Large intestine (tissue), 3 donors: ENCODE data around the gene HNRNPLL. TPM values are rescaled to one million over a fixed set of nuclear protein-coding genes. Genes with fewer than 3 reads are reported as not detected.
"Not testable (repeated sequence)": the region's sequence is repeated elsewhere in the genome, so short reads cannot be mapped to it uniquely, and the experiment has no call there.

Experiments used
- DNase-seq, 2 donors: peaks; one replicate each; pipeline versions ENCODE4 v3.0.0 to v3.0.0-alpha.2; 2013
- H3K27ac ChIP-seq: one replicate; pipeline ENCODE4 v1.5.1; 2013; ENCODE audit warnings: low read length
- H3K27me3 ChIP-seq: 2 replicates; pipeline ENCODE4 v1.6.1; 2013; ENCODE audit warnings: low read length; ENCODE audit not compliant: control insufficient read depth, insufficient read depth
- H3K36me3 ChIP-seq: 2 replicates; pipeline ENCODE4 v1.6.1; 2013; ENCODE audit warnings: low read length; ENCODE audit not compliant: control insufficient read depth, insufficient read depth
- H3K4me1 ChIP-seq: one replicate; pipeline ENCODE4 v1.6.1; 2013; ENCODE audit warnings: low read length; ENCODE audit not compliant: control insufficient read depth, insufficient read depth
- H3K4me3 ChIP-seq: one replicate; pipeline ENCODE4 v1.5.1; 2013; ENCODE audit warnings: low read length
- H3K9me3 ChIP-seq: one replicate; pipeline ENCODE4 v1.6.1; 2013; ENCODE audit warnings: mild to moderate bottlenecking, low read depth, low read length, moderate library complexity; ENCODE audit not compliant: control insufficient read depth
- WGBS: methylation state at CpG from one replicate; pipeline ENCODE4 v1.1.5; 2013; ENCODE audit warnings: low lambda C conversion rate; ENCODE audit not compliant: insufficient coverage; 5-methylcytosine and 5-hydroxymethylcytosine counted together
- polyA plus RNA-seq: library from polyadenylated mRNA; unstranded; fragments of 120-200 nt; gene quantifications from one replicate; pipeline ENCODE4 v1.2.1, GENCODE V29; 2013

Gene HNRNPLL
- polyA plus RNA-seq, 1 donor: 42.2 TPM

DNA sequence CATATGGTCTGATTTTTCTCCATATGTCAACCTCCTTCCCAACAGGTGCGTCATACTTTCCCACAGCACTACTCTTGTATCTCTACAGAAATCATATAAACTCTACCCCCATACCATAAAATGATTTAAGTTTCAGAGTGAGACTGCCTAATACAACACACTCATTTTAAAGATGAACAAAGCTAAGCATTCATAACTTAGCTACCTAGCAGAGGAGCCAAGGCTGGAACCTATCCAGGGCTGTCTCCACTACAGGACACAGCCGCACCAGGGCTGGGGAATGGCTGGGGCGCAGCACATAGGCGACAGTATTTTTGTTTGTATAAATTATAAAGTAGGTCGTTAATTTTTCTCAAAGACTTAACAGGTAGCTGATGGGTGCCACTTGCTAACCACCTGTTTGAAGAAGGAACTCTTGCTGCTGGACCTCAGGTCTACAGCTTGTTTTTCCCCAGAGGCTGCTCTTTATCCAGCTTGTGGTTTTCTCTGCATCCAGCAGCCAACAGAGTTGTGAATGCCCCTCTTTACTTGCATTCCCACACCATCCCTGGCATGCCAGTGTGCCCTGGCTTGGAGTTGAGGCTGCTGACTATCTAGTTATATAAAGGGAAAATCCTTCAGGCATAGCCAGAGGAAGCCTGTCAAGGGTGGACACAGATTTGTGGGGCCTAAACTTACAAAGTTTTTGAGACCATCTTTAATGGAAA is 62.0 kb downstream of the HNRNPLL start:
- Histone ChIP-seq H3K27me3 (no peaks in the 10 kb centered on the region), H3K27ac (no peak overlapping the region)

DNA sequence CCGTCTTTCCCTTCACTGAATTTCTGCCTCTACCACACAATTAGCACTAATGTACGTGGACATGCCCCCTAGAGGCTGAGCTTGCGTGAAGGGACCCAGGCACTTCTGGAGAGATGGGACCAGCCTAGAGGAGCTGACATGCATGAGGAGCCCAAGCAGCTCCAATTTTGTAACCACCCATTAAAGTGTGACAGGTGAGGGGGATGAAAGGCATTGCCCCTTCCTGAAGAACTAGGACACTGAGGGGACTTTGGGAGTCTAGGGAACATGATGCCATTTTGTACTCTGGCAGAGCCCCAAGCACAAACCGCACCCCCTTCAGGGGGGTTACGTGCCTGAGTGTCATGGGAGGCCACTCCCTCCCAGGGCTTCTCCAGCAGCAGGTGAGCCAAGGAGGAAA is 63.6 kb downstream of the HNRNPLL start:
- no peaks in the 10 kb centered on the region for H3K9me3 ChIP-seq
- peaks cover 26% of the 10 kb centered on the region for H3K4me1 ChIP-seq
- no peak overlapping the region for H3K27ac ChIP-seq
- 100% methylated on average over 1 of the region's 5 CpGs for WGBS
- no peaks in the 10 kb centered on the region for H3K36me3 ChIP-seq
- DNase-seq: no peak
- peaks cover 4% of the 10 kb centered on the region for H3K27me3 ChIP-seq
- H3K4me3 ChIP-seq: no peak overlapping the region

More for the DNA sequence above, 62.0 kb downstream of the HNRNPLL start:
- 60% methylated on average over 1 of the region's 5 CpGs for WGBS
- Histone ChIP-seq H3K36me3 (no peaks in the 10 kb centered on the region), H3K4me3 (no peak overlapping the region), H3K4me1 (peaks cover 20% of the 10 kb centered on the region), H3K9me3 (no peaks in the 10 kb centered on the region)
- no peak for DNase-seq

DNA sequence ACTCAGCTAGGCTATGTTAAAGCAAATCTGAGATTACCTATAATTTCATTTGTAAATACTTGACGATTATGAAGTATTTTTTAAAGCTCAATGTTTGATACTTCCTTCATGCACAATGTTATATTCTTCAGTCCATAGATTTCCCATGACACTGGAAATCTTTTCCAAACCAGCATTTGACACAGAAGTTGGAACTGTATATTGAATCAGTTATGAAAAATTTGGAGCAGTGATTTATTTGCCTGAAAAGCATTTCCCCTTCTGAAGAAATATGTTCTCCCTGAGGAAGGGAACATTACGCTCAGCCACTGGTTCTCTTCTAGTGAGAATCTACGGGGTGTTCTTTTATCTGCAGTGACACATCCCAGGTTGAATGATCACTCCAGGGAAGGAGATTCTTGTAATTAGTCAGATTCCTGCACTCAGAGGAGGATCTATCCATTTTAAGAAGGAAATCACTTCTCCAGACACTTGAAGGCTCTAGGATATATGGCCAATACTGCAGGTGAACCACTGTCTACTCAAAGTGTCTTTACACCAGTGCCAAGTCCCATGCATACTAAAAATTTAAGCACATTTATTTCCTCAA is 64.7 kb downstream of the HNRNPLL start:
- WGBS: 100% methylated on average over 1 of the region's 3 CpGs
- DNase-seq: no peak
- H3K9me3 ChIP-seq: no peaks in the 10 kb centered on the region
- peaks cover 26% of the 10 kb centered on the region for H3K4me1 ChIP-seq
- H3K36me3 ChIP-seq: no peaks in the 10 kb centered on the region
- H3K27me3 ChIP-seq: peaks cover 4% of the 10 kb centered on the region
- no peak overlapping the region for H3K27ac ChIP-seq
- H3K4me3 ChIP-seq: no peak overlapping the region

DNA sequence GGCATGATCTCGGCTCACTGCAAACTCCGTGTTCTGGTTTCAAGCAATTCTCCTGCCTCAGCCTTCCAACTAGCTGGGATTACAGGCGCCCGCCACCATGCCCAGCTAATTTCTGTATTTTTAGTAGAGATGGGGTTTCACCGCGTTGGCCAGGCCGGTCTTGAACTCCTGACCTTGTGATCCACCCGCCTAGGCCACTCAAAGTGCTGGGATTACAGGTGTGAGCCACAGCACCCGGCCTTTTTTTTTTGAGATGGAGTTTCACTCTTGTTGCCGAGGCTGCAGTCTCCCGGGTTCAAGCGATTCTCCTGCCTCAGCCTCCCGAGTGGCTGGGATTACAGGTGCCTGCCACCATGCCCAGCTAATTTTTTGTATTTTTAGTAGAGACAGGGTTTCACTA is 65.4 kb downstream of the HNRNPLL start:
- H3K36me3 ChIP-seq, H3K27ac ChIP-seq, H3K9me3 ChIP-seq, H3K27me3 ChIP-seq, DNase-seq, H3K4me3 ChIP-seq: not testable (repeated sequence)
- peaks cover 24% of the 10 kb centered on the region for H3K4me1 ChIP-seq
- no CpG with 5 or more reads among the region's 13 CpGs for WGBS

DNA sequence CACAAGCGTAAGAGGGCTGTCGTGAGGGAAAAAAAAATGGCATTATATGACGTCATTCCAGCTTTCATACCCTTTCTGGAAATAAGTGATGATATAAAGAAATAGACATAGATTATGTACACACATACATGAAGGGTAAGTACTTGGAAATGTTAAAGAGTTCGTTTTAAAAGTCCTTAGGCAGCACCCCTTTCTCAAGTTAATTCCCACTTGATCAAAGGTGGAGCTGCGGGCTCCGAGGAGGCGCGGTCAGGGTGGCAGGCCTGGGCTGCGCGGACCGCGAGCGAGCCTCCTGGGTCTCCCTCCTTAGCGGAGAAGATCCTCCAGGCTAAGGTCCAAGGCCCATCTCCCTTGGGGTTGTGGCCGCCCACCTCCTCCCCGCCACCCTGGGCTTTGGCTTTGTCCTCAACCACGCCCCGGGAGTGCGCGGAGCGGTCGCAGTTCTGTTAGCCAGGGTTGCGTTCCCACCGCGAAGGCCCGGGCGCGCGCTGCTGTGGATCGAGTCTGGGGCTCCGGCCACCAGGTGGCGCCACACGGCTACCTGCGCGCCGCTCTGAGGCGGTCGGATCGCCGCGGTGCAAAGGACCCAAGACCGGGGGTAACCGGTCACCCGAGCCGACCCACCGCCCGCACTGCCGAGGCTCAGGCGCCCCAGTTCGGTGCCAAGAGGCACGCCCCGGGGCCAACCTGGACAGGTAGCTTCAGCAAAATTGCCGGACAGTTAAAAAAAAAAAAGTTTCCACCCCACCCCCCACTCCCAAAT is 66.8 kb downstream of the HNRNPLL start:
- Histone ChIP-seq H3K4me1 (peaks cover 13% of the 10 kb centered on the region), H3K9me3 (no peaks in the 10 kb centered on the region), H3K4me3 (peak overlapping the region; percentile 50), H3K27me3 (peaks cover 4% of the 10 kb centered on the region), H3K36me3 (no peaks in the 10 kb centered on the region), H3K27ac (no peak overlapping the region)
- peak; percentile 60 to 79 for DNase-seq
- WGBS: no CpG with 5 or more reads among the region's 53 CpGs

DNA sequence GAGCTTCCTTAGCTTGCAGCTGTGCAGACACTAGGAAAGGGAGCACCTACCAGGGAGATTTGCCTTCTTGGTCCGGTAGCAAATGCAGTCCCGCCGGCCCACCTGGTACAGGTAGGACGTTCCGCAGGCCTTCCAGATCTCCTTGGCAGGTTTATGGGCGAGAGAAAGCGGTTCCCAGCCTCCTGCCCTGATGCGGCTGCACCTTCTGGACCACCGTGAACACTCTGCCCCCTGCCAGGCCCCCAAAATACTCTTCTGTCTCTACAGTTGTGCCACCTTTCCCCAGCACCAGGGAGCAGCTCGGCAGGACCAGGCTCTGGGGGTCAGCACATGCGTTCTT is 67.4 kb downstream of the HNRNPLL start:
- no CpG with 5 or more reads among the region's 11 CpGs for WGBS
- Histone ChIP-seq H3K27me3 (peaks cover 4% of the 10 kb centered on the region), H3K9me3 (no peaks in the 10 kb centered on the region), H3K27ac (no peak overlapping the region), H3K4me1 (peaks cover 9% of the 10 kb centered on the region), H3K4me3 (no peak overlapping the region), H3K36me3 (no peaks in the 10 kb centered on the region)
- no peak for DNase-seq

DNA sequence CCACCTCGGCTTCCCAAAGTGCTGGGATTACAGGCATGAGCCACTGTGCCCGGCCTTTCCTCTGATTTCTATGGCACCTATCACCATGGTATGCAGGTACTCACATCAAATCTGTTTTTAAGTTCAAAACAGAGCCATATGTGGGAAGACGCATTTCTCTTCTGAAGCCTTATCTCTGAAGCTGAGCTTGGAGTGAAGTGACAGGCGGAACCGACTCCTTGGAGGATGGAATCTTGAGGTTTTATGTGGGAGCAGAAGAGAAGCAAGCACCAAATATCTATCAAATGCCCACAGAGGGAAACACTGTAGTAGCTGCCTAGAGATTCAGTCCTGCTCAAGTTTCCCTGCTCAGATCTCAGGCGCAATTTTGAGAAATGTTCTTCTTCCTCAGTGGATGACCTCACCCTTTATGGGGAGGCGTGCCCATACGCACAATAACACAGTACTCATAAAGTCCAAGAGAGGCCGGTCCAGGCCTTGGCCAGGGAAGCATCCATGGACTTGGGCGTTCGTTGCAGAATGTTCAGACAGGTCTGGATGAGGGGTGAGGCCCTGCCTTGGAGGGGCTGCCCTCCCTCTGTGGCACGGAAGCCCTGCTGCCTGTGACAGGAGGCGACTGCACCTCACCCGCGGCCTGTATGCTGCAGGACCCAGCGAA is 67.9 kb downstream of the HNRNPLL start:
- Histone ChIP-seq H3K4me3 (no peak overlapping the region), H3K4me1 (peaks cover 9% of the 10 kb centered on the region), H3K27me3 (peaks cover 5% of the 10 kb centered on the region), H3K27ac (no peak overlapping the region), H3K9me3 (no peaks in the 10 kb centered on the region), H3K36me3 (no peaks in the 10 kb centered on the region)
- DNase-seq: no peak
- WGBS: no CpG with 5 or more reads among the region's 16 CpGs

DNA sequence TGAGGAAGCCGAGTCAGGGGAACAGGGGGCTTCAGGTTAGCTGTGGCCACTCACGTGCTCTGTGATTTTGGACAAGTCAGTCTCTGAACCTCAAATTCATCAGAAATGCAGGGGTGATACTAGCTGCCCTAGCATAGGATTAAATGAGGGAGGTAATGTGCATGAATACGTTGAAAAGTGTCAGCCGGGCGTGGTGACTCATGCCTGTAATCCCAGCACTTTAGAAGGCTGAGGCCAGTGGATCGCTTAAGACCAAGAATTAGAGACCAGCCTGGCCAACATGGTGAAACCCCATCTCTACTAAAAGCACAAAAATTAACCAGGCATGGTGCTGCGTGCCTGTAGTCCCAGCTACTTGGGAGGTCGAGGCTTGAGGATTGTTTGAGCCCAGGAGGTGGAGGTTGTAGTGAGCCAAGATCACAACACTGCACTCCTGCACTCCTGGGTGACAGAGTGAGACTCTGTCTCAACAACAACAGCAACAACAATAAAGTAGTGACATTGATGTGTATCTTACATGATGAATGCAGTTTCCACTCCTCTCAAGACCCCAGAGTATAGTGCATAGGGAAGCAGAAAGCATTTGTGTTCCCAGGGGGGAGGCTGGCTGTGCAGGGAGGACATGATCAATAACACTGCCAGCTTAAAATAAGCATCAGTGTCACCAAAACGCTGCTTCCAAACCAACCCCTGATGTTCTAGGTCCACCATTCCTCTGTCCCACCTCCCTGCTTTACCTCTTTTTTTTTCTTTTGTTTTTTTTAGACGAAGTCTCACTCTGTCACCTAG is 68.8 kb downstream of the HNRNPLL start:
- Histone ChIP-seq H3K4me3 (no peak overlapping the region), H3K27ac (no peak overlapping the region), H3K27me3 (peaks cover 6% of the 10 kb centered on the region), H3K9me3 (no peaks in the 10 kb centered on the region), H3K4me1 (peaks cover 9% of the 10 kb centered on the region), H3K36me3 (no peaks in the 10 kb centered on the region)
- 76% methylated on average over 2 of the region's 10 CpGs for WGBS
- DNase-seq: no peak

DNA sequence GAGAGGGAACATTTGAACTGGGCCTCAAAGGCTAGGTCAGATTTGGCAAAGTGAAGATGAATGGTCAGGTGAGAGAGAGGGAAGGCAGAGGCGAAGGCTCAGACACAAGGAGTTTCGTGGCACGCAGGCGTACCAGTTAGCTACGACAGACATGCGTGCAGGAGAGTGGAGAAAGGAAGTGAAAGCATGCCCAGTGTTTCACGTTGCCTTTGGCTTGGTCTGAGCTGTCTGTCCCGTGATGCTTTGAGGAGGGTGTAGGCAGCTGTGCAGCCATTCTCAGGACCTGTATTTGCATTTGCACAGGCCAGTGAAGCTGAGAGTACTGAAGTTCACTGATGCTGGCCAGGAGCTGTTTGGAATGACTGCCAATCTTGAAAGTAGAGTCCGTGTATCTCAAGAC is 69.5 kb downstream of the HNRNPLL start:
- no peak overlapping the region for H3K27ac ChIP-seq
- H3K4me3 ChIP-seq: no peak overlapping the region
- WGBS: no CpG with 5 or more reads among the region's 9 CpGs
- no peak for DNase-seq
- no peaks in the 10 kb centered on the region for H3K36me3 ChIP-seq
- H3K9me3 ChIP-seq: no peaks in the 10 kb centered on the region
- H3K4me1 ChIP-seq: peaks cover 9% of the 10 kb centered on the region
- H3K27me3 ChIP-seq: peaks cover 6% of the 10 kb centered on the region

DNA sequence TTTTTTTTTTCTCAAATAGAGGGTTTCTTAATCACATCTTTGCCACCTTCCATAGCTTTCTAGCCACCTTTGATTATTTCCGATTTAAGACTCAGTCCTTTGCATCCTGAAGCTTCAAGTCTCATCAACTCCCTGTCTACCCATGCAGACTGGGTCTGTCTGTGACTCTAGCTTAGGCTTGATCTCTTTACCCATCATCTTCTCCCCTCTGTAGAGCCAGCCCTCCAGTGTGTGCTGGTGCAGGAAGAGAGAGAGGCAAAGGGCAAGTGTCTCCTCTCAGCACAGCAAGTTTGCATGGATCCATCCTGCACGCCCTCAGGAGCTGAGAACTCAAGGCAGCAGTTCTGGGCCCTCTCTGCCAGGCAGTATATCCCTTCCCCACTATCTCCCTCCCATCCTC is 70.4 kb downstream of the HNRNPLL start:
- Histone ChIP-seq H3K27me3 (peaks cover 6% of the 10 kb centered on the region), H3K4me1 (peaks cover 9% of the 10 kb centered on the region), H3K36me3 (no peaks in the 10 kb centered on the region), H3K4me3 (no peak overlapping the region), H3K27ac (no peak overlapping the region), H3K9me3 (no peaks in the 10 kb centered on the region)
- DNase-seq: no peak
- 86% methylated on average over 1 of the region's 2 CpGs for WGBS
